ENCODE results near the gene CLEC17A.

Gene CLEC17A

DNA sequence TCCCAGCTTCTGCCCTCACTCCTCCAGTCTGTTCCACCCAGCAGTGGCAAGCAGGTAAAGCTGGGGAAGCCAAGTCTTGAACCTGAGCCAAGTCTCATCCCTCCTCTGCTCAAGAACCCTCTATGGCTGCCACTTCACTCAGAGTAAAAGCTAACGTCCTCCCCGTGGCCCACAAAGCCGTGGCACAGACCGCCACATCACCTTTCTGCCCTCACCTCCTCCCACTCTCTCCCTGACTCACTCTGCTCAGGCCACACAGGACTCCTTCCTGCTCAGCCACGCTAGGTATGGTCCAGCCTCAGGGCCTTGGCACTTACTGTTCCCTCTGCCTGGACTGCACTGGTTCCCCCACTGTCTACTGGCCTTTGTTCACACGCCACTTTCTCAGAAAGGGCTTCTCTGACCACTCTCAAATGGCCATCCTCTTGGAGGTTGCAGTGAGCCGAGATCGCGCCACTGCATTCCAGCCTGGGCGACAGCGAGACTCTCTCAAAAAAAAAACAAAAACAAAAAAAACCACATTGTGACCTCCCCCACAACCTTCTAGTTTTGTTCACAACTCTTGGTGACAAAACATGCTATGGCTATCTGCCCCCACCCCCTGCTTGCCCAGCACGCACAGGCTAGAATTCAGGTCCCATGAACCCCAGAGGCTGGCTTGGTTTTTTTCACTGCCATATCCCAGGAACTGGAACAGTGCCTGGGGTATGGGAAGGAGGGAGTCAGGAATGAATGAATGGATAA is 26.8 kb upstream of the CLEC17A start:
- TF ChIP-seq, protein P1, sequence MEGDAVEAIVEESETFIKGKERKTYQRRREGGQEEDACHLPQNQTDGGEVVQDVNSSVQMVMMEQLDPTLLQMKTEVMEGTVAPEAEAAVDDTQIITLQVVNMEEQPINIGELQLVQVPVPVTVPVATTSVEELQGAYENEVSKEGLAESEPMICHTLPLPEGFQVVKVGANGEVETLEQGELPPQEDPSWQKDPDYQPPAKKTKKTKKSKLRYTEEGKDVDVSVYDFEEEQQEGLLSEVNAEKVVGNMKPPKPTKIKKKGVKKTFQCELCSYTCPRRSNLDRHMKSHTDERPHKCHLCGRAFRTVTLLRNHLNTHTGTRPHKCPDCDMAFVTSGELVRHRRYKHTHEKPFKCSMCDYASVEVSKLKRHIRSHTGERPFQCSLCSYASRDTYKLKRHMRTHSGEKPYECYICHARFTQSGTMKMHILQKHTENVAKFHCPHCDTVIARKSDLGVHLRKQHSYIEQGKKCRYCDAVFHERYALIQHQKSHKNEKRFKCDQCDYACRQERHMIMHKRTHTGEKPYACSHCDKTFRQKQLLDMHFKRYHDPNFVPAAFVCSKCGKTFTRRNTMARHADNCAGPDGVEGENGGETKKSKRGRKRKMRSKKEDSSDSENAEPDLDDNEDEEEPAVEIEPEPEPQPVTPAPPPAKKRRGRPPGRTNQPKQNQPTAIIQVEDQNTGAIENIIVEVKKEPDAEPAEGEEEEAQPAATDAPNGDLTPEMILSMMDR (IDR thresholded peaks at IDR 0.05; ENCODE audit: low read depth, low read length, missing control alignments) = no peak
- Histone ChIP-seq H3K4me3 (ENCODE audit: low read depth, low read length) (peak overlapping the region; percentile 17), H3K36me3 (replicated peaks) (no peaks in the 10 kb centered on the region), H3K27ac (peak overlapping the region; percentile 35), H3K27me3 (replicated peaks) (no peaks in the 10 kb centered on the region)
- in situ Hi-C loops (cut with HindIII; ENCODE audit: low pct_ligation_motif_present, low sequenced_read_pairs) = no loop called here
- DNase-seq = peak; percentile 65

DNA sequence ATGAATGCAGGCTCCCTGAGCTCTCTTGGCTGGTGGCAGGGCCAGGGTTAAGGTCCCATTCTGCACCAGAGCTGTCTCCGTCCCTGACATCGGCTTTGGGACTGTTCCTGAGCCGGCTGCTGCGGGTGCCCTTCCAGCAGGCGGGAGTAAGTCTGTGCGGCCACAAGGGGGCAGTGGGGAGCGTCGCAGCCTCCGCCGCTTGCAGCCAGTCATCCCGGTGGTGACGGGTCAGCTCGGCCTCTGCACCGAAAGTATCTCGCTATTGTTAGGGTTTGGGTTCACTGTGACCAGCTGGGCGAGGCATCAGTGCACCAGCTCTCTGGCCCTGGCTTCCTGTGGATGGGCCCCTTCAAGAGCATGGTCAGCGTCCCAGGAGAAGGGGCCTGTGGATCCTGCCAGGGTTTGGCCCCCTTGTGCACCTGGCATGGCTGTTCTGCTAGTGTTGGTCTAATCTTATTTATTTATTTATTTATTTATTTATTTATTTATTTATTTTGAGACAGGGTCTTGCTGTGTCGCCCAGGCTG is 26.2 kb upstream of the CLEC17A start:
- peak; percentile 70 for DNase-seq
- TF ChIP-seq, protein P1 (IDR thresholded peaks at IDR 0.05; ENCODE audit: low read depth, low read length, missing control alignments) = peak; percentile 99
- no peaks in the 10 kb centered on the region for H3K27me3 ChIP-seq (replicated peaks)
- H3K36me3 ChIP-seq (replicated peaks) = no peaks in the 10 kb centered on the region
- in situ Hi-C loops (cut with HindIII; ENCODE audit: low pct_ligation_motif_present, low sequenced_read_pairs) = no loop called here
- peak overlapping the region; percentile 35 for H3K27ac ChIP-seq
- peak overlapping the region; percentile 24 for H3K4me3 ChIP-seq (ENCODE audit: low read depth, low read length)

DNA sequence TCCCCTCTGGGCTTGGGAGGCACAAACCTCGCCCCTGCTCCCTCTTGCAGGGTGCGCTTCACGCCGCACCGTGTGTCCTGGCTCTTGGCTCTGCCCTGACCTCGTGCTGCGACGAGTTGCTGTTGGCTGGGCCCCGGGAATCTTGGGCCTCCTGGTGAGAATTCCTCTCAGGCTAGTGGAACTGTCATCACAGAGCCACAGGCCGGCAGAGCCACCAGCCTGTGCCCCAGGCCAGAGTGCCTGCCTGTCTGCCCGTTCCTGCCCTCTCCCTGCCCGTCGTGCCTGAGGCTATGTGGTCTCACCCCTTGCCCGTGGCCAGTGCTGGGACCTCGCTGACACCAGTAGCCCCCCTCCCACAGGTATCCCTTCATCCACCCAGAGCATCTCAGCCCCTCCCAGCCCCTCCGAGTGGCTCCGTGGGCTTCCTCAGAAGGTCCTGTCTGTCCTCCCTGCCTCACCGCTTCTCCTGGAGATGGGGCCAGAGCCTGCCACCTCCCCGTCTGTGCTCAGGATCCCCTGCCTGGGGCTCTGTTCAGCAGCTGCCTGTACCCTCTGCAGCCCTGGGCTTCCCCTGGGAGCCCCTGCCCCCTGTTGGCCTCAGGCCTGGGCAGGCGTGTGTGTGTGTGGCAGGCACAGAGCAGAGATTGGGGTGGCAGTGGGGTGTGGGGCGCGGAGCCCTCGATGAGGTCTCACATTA is 24.4 kb upstream of the CLEC17A start:
- in situ Hi-C loops (cut with HindIII; ENCODE audit: low pct_ligation_motif_present, low sequenced_read_pairs) = no loop called here
- no peak for DNase-seq
- H3K27ac ChIP-seq = no peak overlapping the region
- no peak overlapping the region for H3K4me3 ChIP-seq (ENCODE audit: low read depth, low read length)
- no peaks in the 10 kb centered on the region for H3K27me3 ChIP-seq (replicated peaks)
- TF ChIP-seq, protein P1 (IDR thresholded peaks at IDR 0.05; ENCODE audit: low read depth, low read length, missing control alignments) = no peak
- no peaks in the 10 kb centered on the region for H3K36me3 ChIP-seq (replicated peaks)

DNA sequence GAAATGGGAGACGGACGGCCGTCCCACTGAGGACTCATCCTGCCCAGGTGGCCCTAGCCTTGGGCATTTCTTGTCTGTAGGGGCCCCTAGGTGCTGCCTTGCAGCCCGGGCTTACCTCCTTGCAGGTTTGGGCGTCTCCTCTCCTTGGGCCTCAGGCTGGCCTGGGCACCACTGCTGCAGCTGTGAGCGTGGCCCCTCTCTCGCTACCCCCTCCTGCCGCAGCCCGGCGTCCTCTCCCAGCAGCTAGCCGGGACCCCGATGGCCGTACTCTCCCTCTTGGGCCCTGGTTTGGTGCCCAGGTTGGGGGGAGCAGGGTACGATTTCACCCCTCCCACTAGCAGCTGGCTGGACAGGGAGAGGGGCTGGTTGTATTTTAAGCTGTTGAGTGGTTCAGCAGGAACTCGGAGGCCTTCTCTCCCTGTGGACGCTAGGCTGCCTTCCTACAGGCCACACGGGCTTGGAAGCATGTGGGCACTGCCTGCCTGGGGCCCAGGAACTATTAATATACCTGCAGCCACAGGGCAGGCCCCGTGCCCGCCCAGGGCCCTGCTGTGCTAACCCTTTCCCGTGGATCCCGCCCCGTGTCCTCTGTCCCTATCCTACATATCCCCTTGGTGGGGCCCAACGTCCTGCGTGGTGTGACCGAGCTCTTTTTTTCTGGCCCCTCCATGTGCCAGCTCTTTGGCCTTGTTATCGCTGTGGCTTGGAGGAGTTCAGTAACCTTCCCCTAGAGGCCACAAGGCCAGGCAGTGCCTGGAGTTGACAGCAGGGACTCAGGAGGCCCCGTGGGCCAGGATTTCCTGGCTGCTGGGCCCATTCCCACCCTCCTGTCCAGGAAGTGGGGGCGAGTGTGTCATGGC is 22.7 kb upstream of the CLEC17A start:
- Histone ChIP-seq H3K4me3 (ENCODE audit: low read depth, low read length) (no peak overlapping the region), H3K27me3 (replicated peaks) (no peaks in the 10 kb centered on the region), H3K36me3 (replicated peaks) (peaks cover 8% of the 10 kb centered on the region), H3K27ac (no peak overlapping the region)
- in situ Hi-C loops (cut with HindIII; ENCODE audit: low pct_ligation_motif_present, low sequenced_read_pairs) = no loop called here
- no peak for DNase-seq
- TF ChIP-seq, protein P1 (IDR thresholded peaks at IDR 0.05; ENCODE audit: low read depth, low read length, missing control alignments) = no peak

DNA sequence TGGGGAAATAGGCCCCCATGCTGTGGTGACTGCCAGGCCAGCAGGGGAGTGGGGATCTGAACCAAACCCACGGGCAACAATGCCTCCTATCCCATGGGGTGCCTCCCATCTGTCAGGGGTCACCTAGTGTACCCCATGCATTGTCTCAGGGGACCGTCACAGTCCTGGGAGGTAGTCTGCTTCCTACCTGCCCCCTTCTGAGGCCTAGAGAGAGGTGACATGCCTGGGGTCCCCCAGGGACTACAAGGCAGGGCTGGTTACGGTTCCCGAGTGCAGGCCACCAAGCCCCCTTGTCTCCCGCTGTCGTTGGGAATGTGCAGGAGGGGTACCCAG is 22.1 kb upstream of the CLEC17A start:
- TF ChIP-seq, protein P1 (IDR thresholded peaks at IDR 0.05; ENCODE audit: low read depth, low read length, missing control alignments) = no peak
- no peak for DNase-seq
- in situ Hi-C loops (cut with HindIII; ENCODE audit: low pct_ligation_motif_present, low sequenced_read_pairs) = no loop called here
- H3K4me3 ChIP-seq (ENCODE audit: low read depth, low read length) = no peak overlapping the region
- H3K27me3 ChIP-seq (replicated peaks) = no peaks in the 10 kb centered on the region
- no peak overlapping the region for H3K27ac ChIP-seq
- H3K36me3 ChIP-seq (replicated peaks) = peaks cover 13% of the 10 kb centered on the region

Measured in brain microvascular endothelial cell (primary cell).